ENCODE data around the gene GPR52.

Gene GPR52

GRCh38 chr1:174469052-174469451 lies 21.3 kb downstream of the GPR52 start:
- FAIRE-seq: peak; percentile 67

DNA sequence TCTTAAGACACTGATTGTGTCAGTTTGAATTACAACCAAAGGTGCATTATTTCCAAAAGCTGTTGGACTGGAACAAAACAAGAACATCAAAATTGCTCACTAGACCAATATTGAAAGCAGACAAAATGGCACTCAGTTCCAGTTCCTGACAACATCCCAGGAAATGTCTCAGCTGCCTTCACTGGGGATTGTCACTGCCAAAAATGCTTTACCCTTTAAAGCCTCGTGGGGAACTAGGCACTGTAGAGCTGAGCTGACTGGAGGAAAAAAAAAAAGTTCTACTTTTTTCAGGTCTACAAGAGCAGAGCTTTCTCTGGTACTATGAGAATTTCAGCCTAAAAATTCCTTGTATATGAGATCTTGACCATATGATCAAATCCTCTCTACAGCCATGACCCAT lies 21.9 kb downstream of the GPR52 start:
- FAIRE-seq: no peak

DNA sequence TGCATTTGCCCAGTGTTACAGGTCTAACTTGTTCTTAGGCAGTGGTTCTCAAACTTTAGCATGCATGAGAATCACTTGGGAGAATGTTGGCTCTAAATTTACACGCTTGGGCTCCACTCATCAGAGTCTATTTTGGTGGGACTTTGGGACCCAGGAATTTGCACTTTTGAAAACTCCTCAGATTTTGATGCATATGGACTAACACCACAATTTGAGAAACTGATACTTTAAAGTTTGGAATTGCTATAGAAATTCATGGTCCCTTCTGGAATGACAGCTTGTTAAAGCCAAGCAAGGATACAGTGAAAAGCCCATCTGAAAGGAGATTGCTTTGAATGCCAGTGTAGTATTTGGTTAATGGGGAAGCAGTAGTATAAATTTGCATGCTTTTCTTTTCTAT lies 31.5 kb downstream of the GPR52 start:
- no peak for FAIRE-seq

DNA sequence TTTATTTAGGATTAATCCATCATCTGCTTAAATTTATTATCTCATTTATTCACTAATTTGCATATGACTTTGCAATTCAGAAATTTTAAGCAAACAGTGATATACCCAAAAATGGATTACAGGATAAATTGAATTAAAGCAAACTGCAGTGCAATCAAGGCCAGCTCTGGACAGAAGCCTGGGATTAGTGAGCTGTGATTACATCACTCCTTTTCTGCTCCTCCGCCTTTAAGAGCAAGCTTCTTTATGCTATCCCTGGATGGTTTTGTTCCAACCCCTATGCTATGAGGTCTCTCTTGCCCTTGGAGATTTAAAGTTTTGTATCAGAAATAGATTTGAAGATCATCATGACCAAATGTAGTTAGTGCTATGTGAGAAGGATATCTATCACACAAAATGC lies 32.6 kb downstream of the GPR52 start:
- no peak for FAIRE-seq

DNA sequence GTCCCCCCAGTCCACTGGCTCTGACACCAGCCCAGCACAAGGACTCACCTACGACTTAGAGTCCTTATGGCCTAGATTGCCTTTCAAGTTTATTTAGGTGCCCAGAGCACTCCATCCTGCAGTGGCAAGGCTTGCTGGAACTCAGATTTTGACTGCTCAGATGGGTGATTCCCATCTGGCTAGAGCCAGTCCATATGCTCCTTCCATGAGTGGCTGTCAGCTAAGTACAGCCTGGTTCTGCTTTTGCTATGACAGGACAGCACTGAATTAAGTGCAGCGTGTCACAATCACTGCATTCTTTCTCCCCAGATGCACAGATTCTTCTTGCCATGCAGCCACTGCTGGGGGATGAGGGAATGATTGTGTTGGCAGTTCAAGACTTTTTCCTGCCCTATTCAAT lies 43.8 kb downstream of the GPR52 start:
- no peak for FAIRE-seq

DNA sequence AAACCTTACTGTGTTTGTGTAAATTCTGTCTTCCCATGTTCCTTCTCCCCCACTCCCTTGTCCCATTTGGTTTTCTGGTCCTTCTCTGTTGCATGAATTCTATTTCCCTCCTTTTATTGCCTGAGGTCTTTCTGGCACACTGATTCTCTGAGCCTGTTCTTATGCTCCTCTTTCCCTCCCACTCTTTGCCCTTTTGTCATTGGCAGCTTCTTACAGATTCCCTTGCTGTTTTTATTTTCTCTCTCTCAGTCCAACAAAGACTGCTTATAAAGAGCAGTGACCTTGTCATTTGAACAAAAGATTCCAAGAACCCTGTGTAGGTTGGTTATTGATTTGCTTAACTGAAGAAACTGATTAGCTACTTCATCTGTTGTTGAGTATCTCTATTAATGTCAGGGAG lies 49.7 kb downstream of the GPR52 start:
- FAIRE-seq: no peak

Data from TTC549 (cell line).